ENCODE measurements around the gene RASL12. TPM values are rescaled to one million over a fixed set of nuclear protein-coding genes. Genes with fewer than 3 reads are reported as not detected.

The RASL12 gene
- total RNA-seq, 1 donor from 2014 or later = 5.8 TPM

- no peak for DNase-seq (ENCODE audit: low spot score)
- Mint-ChIP-seq H3K36me3 (peaks cover 1% of the 10 kb centered on the region), H3K27me3 (ENCODE audit: insufficient read depth, low read depth) (peaks cover 21% of the 10 kb centered on the region), H3K4me3 (no peak overlapping the region), H3K4me1 (peaks cover 43% of the 10 kb centered on the region), H3K9me3 (peaks cover 2% of the 10 kb centered on the region), H3K27ac (no peak overlapping the region)
- H3K27me3 ChIP-seq = peaks cover 75% of the 10 kb centered on the region
- TF ChIP-seq EZH2 (IDR thresholded peaks at IDR 0.05) (no peak), EZH2phosphoT487 (IDR thresholded peaks at IDR 0.05) (no peak), CTCF (IDR thresholded peaks at IDR 0.05) (no peak)
- no peaks in the 10 kb centered on the region for H3K9me3 ChIP-seq (ENCODE audit: low read depth)
- no peak overlapping the region for H3K27ac ChIP-seq
- no peak overlapping the region for H2AFZ ChIP-seq (replicated peaks)
- H3K79me2 ChIP-seq (ENCODE audit: low read depth) = no peaks in the 10 kb centered on the region
- H3K4me1 ChIP-seq = peaks cover 39% of the 10 kb centered on the region
- H3K9ac ChIP-seq = no peak overlapping the region
- peaks cover 42% of the 10 kb centered on the region for H3F3A ChIP-seq (ENCODE audit: low read depth)
- H3K4me3 ChIP-seq = no peak overlapping the region
- no peak overlapping the region for H3K4me2 ChIP-seq
- peaks cover 33% of the 10 kb centered on the region for H4K20me1 ChIP-seq (ENCODE audit: low read depth)
- no peaks in the 10 kb centered on the region for H3K36me3 ChIP-seq
Measured at GRCh38 chr15:65079580-65079979, 11.8 kb upstream of the RASL12 start.

GRCh38 chr15:65077981-65078352, 10.2 kb upstream of the RASL12 start:
- no peaks in the 10 kb centered on the region for H3K9me3 ChIP-seq (ENCODE audit: low read depth)
- Mint-ChIP-seq H3K4me3 (no peak overlapping the region), H3K36me3 (peaks cover 1% of the 10 kb centered on the region), H3K9me3 (peaks cover 2% of the 10 kb centered on the region), H3K27ac (peak overlapping the region; percentile 33), H3K27me3 (ENCODE audit: insufficient read depth, low read depth) (peaks cover 19% of the 10 kb centered on the region), H3K4me1 (peaks cover 26% of the 10 kb centered on the region)
- H3K9ac ChIP-seq = no peak overlapping the region
- H3K4me3 ChIP-seq = no peak overlapping the region
- no peak overlapping the region for H3K4me2 ChIP-seq
- peak; percentile 58 for TF ChIP-seq CTCF (IDR thresholded peaks at IDR 0.05)
- no peak for TF ChIP-seq EZH2phosphoT487 (IDR thresholded peaks at IDR 0.05)
- no peak for TF ChIP-seq EZH2 (IDR thresholded peaks at IDR 0.05)
- peaks cover 67% of the 10 kb centered on the region for H3K27me3 ChIP-seq
- no peak overlapping the region for H3K27ac ChIP-seq
- H4K20me1 ChIP-seq (ENCODE audit: low read depth) = peaks cover 17% of the 10 kb centered on the region
- peaks cover 23% of the 10 kb centered on the region for H3K4me1 ChIP-seq
- peak; percentile 77 for DNase-seq (ENCODE audit: low spot score)
- no peak overlapping the region for H2AFZ ChIP-seq (replicated peaks)
- peaks cover 26% of the 10 kb centered on the region for H3F3A ChIP-seq (ENCODE audit: low read depth)
- H3K36me3 ChIP-seq = no peaks in the 10 kb centered on the region
- H3K79me2 ChIP-seq (ENCODE audit: low read depth) = no peaks in the 10 kb centered on the region

GRCh38 chr15:65077291-65077980, 9.6 kb upstream of the RASL12 start:
- no peak for DNase-seq (ENCODE audit: low spot score)
- H3K36me3 Mint-ChIP-seq = peaks cover 1% of the 10 kb centered on the region
- Histone ChIP-seq H3K9me3 (ENCODE audit: low read depth) (no peaks in the 10 kb centered on the region), H3K9ac (no peak overlapping the region), H2AFZ (replicated peaks) (no peak overlapping the region), H3K4me1 (peaks cover 18% of the 10 kb centered on the region), H3K27ac (no peak overlapping the region), H3K4me3 (no peak overlapping the region), H3F3A (ENCODE audit: low read depth) (peaks cover 20% of the 10 kb centered on the region), H3K79me2 (ENCODE audit: low read depth) (no peaks in the 10 kb centered on the region), H3K36me3 (no peaks in the 10 kb centered on the region), H4K20me1 (ENCODE audit: low read depth) (peaks cover 12% of the 10 kb centered on the region), H3K27me3 (peaks cover 62% of the 10 kb centered on the region), H3K4me2 (no peak overlapping the region)
- peaks cover 21% of the 10 kb centered on the region for H3K4me1 Mint-ChIP-seq
- H3K4me3 Mint-ChIP-seq = no peak overlapping the region
- peaks cover 2% of the 10 kb centered on the region for H3K9me3 Mint-ChIP-seq
- no peak overlapping the region for H3K27ac Mint-ChIP-seq
- H3K27me3 Mint-ChIP-seq (ENCODE audit: insufficient read depth, low read depth) = peaks cover 18% of the 10 kb centered on the region
- no peak for TF ChIP-seq CTCF (IDR thresholded peaks at IDR 0.05)
- no peak for TF ChIP-seq EZH2 (IDR thresholded peaks at IDR 0.05)
- no peak for TF ChIP-seq EZH2phosphoT487 (IDR thresholded peaks at IDR 0.05)
